MG63 (cell line): ENCODE results near the gene GINS1. TPM values are rescaled to one million over a fixed set of nuclear protein-coding genes. Genes with fewer than 3 reads are reported as not detected.

ENCODE experiments used
- DNase-seq: peaks from one replicate; pipeline ENCODE4 v3.0.0-alpha.2; 2020
- H3K27me3 ChIP-seq: fragments of 250-450 bp; sonication (Bioruptor Pico); 2 replicates; pipeline ENCODE4 v1.5.1; 2020; ENCODE audit warnings: mild to moderate bottlenecking, moderate library complexity
- H3K36me3 ChIP-seq: fragments of 250-450 bp; sonication (Bioruptor Pico); 2 replicates; pipeline ENCODE4 v1.5.1; 2020; ENCODE audit warnings: mild to moderate bottlenecking, moderate library complexity
- H3K4me3 ChIP-seq: fragments of 250-450 bp; sonication (Bioruptor Pico); 2 replicates; pipeline ENCODE4 v1.5.1; 2020; ENCODE audit warnings: mild to moderate bottlenecking, moderate library complexity
- H3K9me3 ChIP-seq: fragments of 250-450 bp; sonication (Bioruptor Pico); 2 replicates; pipeline ENCODE4 v1.5.1; 2020; ENCODE audit warnings: mild to moderate bottlenecking, moderate library complexity
- total RNA-seq: library from RNA; depleted of rRNA; stranded (reverse); fragments of >200 nt; shearing (Covaris generic); gene quantifications from 2 replicates; pipeline ENCODE4 v1.2.3, GENCODE V29; 2014; ENCODE audit warnings: low replicate concordance

GINS1 gene
- total RNA-seq, 1 experiment from 2014 or later = 10.9 TPM

DNA sequence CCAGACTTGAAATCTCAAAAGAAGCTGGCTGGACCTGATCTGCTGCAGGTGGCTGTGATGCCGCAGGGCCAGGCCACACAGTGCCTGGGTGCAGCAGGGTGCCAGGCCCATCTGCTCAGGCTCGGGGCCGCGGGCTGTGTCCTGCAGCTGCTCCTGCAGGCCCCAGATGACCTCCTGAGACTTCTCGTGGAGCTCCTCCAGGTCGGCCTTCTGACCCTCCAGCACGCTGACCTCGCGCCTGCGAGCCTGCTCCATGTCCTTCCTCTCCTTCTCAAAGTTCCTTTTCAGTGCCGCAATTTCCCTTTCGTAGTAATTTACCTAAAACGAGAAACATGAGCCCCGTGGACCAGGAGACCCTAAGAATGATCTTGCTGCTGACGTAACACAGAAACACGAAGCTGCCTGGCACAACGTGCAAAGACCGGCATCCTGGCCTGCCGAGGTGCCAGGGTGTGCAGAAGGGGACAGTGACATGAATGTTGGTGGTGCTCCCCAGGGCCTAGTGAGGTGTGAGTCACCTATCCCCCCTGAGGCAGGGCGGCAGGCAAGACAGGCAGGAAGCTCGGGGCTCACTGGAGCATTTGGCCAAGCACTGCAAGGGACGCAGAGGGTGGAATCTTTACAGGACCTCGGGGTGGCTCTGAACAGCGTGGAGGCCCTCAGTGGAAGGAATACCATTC is 71.6 kb downstream of the GINS1 start:
- no peaks in the 10 kb centered on the region for H3K9me3 ChIP-seq
- no peak for DNase-seq

DNA sequence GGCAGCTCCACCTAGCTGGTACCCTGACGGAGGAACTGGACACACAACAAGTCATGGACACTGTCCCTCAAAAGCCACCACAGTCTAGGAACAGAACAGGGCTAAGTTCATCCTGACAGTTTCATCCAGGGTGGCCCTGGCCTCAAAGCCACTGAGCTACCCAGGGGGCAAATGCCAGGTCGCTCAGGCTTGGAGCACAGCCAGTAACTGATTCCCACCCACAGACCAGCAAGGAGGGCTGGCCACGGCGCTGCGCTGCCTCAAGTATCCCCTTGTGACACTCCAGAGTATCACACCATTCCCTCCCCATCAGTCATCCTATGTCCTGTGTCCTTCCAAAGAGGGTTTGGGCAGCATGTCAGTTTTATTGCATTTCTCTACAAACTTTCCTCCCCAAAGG is 72.2 kb downstream of the GINS1 start:
- no peak overlapping the region for H3K4me3 ChIP-seq
- DNase-seq = no peak
- no peaks in the 10 kb centered on the region for H3K36me3 ChIP-seq
- no peaks in the 10 kb centered on the region for H3K27me3 ChIP-seq
- no peaks in the 10 kb centered on the region for H3K9me3 ChIP-seq

More for the DNA sequence above, 71.6 kb downstream of the GINS1 start:
- Histone ChIP-seq H3K27me3 (no peaks in the 10 kb centered on the region), H3K36me3 (no peaks in the 10 kb centered on the region), H3K4me3 (no peak overlapping the region)

DNA sequence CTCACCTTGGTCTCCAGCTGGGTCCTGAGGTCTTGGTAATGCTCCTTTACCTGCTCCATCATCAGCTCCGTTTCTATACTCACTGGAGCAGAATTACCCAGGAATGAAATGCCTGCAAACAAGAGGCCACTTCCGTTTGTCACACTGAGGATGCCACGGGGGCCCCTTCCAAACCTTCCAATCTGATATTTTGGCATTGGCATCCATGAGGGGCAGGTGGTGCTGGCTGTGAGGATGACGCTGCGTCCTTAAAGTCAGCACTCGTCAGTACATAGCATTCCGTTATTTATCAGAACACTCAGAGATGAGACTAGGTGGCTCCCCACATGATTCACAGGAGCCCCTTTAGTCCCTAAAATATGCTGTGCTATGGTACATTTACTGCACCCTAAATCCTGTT is 72.7 kb downstream of the GINS1 start:
- no peak for DNase-seq
- H3K36me3 ChIP-seq = no peaks in the 10 kb centered on the region

DNA sequence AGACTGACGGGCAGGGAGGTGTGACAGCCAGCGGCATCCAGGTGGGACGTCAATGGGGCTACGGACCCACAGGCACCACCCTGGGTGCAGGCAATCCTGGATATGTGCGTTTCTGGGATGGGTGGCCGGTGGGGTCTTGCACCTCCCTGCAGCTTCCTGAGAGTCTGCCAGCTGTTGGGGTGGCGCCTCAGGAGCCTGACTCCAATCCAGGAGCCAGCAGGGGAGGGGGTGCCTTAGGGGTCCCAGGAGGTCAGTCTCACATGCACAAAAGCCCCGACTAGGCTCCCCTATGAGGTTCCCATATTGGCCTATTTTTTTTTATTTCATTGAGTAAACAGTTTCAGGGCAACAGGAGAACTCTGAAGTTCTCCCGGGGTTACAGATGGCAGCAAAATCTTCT is 73.3 kb downstream of the GINS1 start:
- H3K27me3 ChIP-seq = no peaks in the 10 kb centered on the region
- H3K36me3 ChIP-seq = no peaks in the 10 kb centered on the region
- H3K9me3 ChIP-seq = no peaks in the 10 kb centered on the region
- no peak overlapping the region for H3K4me3 ChIP-seq
- no peak for DNase-seq

More for the DNA sequence above, 72.7 kb downstream of the GINS1 start:
- Histone ChIP-seq H3K4me3 (no peak overlapping the region), H3K9me3 (no peaks in the 10 kb centered on the region), H3K27me3 (no peaks in the 10 kb centered on the region)

DNA sequence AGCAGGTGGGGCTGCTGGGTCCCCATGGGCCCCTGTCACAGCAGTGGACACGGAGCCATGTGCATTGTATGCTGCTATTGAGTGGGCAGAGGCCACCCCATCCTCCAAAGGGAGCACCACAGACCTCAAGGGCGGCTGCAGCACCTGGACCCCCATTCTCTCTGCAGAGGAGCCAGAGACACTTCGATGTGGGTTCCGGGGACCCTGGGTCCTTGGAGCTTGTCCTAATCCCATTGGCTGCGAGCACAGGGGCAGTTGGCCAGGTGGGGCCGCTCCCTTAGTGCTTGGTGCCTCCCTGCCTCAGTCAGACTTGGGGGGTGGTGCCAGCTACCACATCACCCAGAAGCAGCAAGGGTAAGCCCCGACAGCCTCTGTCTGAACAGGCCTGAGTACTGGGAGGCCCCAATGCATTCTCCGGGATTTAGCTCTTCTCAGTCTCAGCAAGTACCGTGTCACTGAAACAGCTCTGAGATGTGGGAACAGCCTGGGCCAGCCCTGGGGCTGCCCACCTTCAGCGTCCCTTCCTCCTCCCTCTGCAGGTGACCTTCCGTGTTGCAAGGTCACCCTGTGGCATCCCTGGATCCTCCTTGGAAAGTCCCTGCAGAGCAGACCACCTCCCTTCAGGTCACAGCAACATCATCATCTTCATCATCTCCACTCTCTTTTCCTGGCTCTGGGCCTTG is 73.9 kb downstream of the GINS1 start:
- Histone ChIP-seq H3K27me3 (no peaks in the 10 kb centered on the region), H3K4me3 (no peak overlapping the region), H3K36me3 (no peaks in the 10 kb centered on the region), H3K9me3 (no peaks in the 10 kb centered on the region)
- DNase-seq = no peak

DNA sequence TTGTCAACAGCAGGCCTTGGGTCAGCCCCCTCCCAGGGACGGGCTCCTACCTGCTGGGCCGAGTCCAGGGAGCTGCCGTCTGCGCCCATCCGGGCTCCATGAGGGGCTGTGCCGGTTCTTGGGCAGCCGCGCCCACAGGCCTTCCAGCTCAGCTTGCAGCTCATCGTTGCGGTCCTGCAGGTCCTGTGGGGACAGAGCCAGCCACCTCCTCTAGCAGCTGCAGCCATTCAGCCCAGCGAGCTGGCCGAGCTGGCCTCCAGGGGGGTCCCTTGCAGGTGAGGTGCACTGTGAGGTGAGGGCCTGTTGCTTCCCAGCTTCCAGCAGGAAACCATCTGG is 74.4 kb downstream of the GINS1 start:
- DNase-seq = no peak
- Histone ChIP-seq H3K9me3 (no peaks in the 10 kb centered on the region), H3K4me3 (no peak overlapping the region), H3K27me3 (no peaks in the 10 kb centered on the region), H3K36me3 (no peaks in the 10 kb centered on the region)

DNA sequence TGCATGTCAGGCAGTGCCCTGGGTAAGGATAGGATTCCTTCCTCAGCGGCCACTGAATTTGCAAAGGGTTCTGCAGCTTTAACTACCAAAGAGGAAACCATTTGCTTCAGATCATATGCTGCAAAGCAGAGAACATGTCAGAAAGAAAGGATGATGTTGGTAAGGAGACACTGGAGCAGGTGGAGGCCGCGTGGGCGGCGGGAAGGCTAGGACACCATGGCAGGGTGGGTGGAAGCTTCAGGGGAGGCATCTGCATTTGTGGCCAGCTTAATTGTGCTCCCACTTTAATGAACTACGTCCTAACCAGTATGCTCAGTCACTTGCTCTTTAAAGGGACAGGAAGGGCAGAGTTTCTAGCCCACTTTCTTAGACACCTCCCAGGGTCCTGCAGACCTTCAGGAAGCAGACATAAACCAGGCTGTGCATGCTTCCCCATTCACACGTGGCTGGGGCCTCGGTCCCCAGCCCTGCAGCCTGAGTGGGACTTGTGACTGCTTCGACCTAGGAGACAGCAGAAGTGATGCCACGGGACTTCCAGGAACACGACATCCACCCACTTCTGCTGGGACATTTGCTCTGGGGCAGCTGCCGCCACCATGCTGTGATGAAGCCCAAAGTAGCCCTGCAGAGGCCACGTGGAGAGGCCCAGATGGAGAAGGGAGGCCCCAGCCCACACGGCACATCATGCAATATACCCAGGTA is 76.1 kb downstream of the GINS1 start:
- no peak for DNase-seq
- Histone ChIP-seq H3K9me3 (no peaks in the 10 kb centered on the region), H3K4me3 (no peak overlapping the region), H3K36me3 (no peaks in the 10 kb centered on the region), H3K27me3 (no peaks in the 10 kb centered on the region)

DNA sequence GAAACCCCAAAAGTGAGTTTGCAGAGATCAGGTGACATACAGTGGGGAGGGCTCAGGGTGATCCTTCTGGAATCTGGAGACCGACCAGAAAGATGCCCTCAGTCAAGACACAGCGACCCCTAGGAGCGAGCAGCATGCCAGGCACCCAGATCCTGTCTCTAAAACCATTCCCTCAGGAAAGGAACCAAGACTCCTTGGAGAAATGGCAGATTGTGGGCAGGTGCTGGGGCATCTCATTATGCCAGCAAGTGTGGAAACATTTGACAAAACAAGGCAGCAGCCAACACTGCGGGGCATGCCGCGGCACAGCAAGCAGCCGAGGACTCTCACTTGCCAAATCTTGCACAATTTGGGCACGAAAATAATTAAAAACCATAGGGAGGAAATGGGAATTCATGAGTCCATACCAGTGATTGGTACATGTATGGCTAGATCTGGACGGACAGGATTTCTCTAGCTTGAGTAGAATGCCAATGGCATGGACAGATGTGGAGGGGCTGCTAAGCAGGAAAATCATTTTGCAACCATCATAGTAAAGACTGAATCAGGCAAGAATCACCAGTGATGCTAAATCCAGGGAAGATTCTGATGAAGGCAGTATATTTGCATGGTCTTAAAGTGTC is 76.9 kb downstream of the GINS1 start:
- H3K4me3 ChIP-seq = no peak overlapping the region
- DNase-seq = no peak
- H3K36me3 ChIP-seq = no peaks in the 10 kb centered on the region
- H3K9me3 ChIP-seq = no peaks in the 10 kb centered on the region
- no peaks in the 10 kb centered on the region for H3K27me3 ChIP-seq

DNA sequence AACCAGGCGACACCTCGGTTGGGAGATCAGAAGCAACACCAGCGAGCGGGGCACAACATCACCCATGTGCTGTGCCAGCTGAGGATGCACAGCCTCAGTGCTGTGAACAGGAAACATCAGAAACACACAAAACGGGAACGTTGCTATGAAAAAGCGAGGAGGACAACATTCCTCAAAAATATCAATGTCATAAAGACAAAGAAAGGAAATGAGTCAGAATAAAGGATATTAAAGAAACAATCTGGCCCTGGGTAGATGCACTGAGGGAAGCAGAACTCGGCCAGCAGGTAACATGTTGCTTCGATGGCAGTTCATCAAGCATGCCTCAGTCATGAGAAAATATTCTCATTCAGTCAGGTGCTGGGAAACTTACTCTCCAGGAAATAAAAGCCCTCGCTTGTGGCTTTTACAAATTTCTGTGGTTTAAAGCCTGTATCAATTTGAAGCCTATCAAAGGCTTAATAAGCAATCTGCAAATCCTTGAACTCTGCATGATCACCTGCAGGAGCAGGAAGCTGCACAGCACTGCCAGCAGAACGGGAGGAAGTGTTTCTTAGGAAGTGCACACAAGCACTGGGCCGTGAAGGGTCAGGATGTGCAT is 77.5 kb downstream of the GINS1 start:
- H3K27me3 ChIP-seq = no peaks in the 10 kb centered on the region
- H3K9me3 ChIP-seq = no peaks in the 10 kb centered on the region
- no peaks in the 10 kb centered on the region for H3K36me3 ChIP-seq
- no peak overlapping the region for H3K4me3 ChIP-seq
- no peak for DNase-seq

DNA sequence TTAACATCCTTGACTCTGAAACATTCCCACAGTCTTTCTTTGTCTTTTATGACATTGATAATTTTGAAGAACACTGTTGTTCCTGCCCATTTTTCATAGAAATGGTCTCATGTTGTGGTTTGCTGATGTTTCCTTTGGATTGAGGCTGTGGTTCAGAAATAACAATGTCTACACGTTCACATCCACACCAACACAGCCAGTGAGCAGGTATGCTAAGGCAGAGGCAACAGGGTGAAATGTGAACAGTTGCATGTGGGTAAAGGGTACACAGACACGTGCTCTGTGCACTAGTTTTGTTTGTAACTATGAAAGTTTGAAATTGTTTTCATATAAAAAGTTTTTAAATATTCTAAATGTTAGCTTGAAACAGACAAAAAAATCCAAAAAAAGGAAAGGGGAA is 78.4 kb downstream of the GINS1 start:
- DNase-seq = no peak
- Histone ChIP-seq H3K9me3 (no peaks in the 10 kb centered on the region), H3K36me3 (no peaks in the 10 kb centered on the region), H3K27me3 (no peaks in the 10 kb centered on the region), H3K4me3 (no peak overlapping the region)

DNA sequence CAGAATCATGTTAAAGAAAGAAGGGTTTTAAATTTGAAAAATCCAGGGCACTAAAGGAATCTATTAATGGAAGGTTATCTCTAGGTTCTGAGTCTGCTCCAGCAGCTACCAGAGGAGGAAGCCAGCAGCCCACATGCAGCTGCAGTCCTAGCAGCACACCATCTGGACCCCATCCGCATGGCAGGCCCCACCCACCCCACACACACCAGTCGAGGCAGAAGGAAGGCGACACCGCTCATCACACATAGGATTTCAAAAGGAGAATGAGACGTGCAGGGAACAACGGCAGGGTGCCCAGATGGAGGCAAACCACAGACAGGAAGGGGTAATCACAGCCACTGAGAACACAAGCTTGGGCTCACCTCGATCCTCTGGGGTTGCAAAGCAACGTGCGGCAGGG is 78.9 kb downstream of the GINS1 start:
- DNase-seq = no peak
- Histone ChIP-seq H3K36me3 (no peaks in the 10 kb centered on the region), H3K9me3 (no peaks in the 10 kb centered on the region), H3K27me3 (no peaks in the 10 kb centered on the region), H3K4me3 (no peak overlapping the region)

DNA sequence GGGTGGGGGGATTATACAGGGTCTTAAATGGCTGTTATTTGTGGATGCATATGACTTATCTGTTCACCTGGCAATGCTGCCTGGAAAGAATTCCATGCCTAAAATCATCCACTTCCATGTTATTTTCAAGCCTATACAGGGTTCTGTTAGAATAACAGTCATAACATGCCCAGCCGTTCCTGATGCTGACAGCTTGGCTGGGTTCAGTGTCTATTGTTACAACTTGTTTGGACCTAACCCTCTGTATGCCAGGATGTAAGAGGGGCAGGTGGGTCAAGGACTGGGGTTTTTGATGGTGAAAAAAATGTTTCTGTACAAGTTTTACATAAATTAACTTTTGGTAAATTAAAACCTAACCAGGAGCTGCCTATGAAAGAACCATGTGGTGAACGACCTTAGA is 79.8 kb downstream of the GINS1 start:
- Histone ChIP-seq H3K9me3 (no peaks in the 10 kb centered on the region), H3K27me3 (no peaks in the 10 kb centered on the region), H3K4me3 (no peak overlapping the region), H3K36me3 (no peaks in the 10 kb centered on the region)
- no peak for DNase-seq

DNA sequence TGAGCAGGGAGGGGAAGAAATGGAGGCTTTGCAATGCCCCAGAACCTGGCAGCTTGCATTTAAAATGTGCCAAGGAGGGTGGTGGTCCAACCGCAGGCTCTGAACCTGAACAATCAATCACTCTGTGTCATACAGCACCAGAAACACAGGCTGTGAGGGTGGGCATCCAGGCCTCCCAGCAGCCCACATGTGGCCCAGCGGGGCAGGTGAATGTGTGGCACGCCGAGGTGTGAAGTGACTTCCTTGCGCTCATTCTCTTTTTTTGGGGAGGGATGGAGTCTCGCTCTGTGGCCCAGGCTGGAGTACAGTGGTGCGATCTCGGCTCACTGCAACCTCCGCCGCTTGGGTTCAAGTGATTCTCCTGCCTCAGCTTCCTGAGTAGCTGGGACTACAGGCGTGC is 80.5 kb downstream of the GINS1 start:
- no peaks in the 10 kb centered on the region for H3K36me3 ChIP-seq
- H3K4me3 ChIP-seq = no peak overlapping the region
- no peaks in the 10 kb centered on the region for H3K27me3 ChIP-seq
- no peaks in the 10 kb centered on the region for H3K9me3 ChIP-seq
- no peak for DNase-seq

DNA sequence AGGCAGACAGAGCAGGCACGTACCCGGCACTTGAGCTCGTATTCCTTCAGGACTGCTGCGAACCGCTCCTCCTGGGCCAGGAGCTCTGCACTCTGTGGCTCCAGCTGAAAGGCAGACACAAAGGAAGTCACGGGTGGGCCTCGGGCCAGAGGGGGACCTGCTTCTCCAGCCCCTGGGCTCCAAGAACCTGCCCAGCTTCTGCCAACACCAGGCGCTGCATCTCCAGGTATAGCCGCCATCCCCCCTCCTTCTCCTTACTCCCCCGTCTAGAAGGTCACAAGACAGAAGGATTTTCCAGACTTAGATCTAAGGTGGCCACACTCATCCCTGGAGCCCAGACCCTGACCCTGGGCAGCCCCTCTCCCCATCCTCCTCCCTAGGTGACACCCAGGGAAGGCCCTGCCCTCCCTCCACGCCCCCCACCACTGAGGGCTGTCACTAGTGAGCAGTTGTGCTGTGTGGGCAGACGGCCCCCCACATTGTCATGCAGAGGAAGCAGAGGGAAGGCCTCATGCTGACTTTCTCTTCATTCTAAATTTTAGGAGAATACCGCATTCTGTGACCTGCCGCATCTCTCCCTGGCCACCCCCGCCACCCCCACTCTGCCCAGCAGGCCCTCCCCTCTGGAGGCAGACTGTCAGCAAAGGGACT is 81.9 kb downstream of the GINS1 start:
- DNase-seq = no peak
- H3K27me3 ChIP-seq = no peaks in the 10 kb centered on the region
- no peak overlapping the region for H3K4me3 ChIP-seq
- no peaks in the 10 kb centered on the region for H3K36me3 ChIP-seq
- H3K9me3 ChIP-seq = no peaks in the 10 kb centered on the region

DNA sequence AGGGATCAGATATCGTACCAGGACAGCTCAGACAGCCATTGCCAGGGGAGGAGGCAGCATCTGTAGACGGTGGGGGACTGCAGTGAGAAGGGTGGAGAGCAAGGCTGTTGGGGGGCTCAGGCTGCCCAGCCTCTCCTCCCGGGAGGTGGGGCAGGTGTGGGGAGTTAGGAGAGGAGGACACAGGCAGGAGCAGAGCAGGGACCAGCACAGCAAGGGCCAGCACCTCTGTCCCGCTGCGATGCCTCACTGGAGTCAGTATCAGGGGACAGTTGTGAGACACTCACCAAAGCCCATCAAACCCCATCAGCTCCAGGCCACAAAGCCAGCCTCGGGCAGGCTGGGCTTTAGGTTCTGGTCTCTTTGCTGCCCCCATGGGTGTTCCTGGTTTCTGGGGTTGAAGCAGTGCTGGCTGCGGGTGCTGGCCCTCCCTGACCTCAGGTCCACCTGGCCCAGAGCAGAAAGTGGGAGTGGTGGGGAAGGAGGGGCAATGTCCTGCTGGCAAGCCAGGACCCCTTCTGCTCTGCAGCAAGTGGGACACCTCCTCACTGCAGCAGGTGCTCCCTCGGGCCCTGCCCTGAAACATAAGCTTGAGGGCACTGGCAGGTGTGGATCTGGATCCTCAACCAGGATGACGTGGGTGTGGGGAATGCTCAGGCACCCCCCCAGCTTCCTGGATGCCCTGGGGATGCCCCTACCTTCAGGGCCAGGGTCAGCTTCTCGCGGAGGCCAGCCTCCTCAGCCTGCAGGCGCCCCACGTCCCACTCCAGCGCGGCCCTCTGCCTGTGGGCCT is 83.4 kb downstream of the GINS1 start:
- no peak overlapping the region for H3K4me3 ChIP-seq
- no peaks in the 10 kb centered on the region for H3K27me3 ChIP-seq
- H3K9me3 ChIP-seq = no peaks in the 10 kb centered on the region
- H3K36me3 ChIP-seq = no peaks in the 10 kb centered on the region
- DNase-seq = no peak

DNA sequence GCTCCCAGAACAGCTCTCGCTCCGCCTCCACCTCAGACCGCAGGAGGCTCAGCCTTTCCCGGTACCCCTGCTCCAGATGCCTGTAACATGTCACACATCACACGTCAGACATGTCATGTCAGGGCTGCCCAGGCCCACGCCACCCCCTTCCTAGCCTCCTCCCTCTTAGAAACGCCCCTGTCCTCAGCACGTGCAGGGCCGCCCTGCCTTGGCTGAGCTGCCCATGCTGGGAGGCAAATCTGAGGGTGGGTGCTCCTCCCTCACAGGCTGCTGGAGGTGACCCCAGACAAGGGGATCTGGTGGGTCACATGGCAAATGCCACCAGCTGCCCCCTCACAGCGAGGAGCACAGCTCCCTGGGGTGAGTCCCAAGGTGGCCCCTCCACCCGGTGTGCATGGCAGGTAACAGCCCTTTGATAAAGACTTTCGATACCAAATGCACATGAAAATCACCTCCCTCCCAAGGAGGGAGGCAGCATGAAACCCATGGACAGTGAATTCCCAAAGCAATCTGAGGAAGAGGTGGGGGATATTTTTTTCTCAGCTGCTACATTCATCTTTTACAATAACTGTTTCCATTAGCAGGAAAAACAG is 84.1 kb downstream of the GINS1 start:
- no peaks in the 10 kb centered on the region for H3K27me3 ChIP-seq
- no peaks in the 10 kb centered on the region for H3K36me3 ChIP-seq
- H3K4me3 ChIP-seq = no peak overlapping the region
- no peak for DNase-seq
- no peaks in the 10 kb centered on the region for H3K9me3 ChIP-seq
